KMS-11 (cell line): Measurements from ENCODE around the gene KLHL25.

Source experiments
- H2AFZ ChIP-seq: fragments of 200-600 bp; sonication (generic); 2 replicates; pipeline ENCODE4 v1.6.1; 2016; ENCODE audit warnings: antibody characterized with exemption, mixed run types, low read depth
- H3K27ac ChIP-seq: fragments of 200-600 bp; sonication (generic); 2 replicates; pipeline ENCODE4 v1.6.1; 2016; ENCODE audit warnings: mild to moderate bottlenecking, mixed run types
- H3K27me3 ChIP-seq: fragments of 200-600 bp; sonication (generic); 2 replicates; pipeline ENCODE4 v1.6.1; 2017; ENCODE audit warnings: mild to moderate bottlenecking, low read depth, mixed run types, moderate library complexity; ENCODE audit not compliant: insufficient read depth
- H3K36me3 ChIP-seq: fragments of 200-600 bp; sonication (generic); 2 replicates; pipeline ENCODE4 v1.6.1; 2017; ENCODE audit warnings: mild to moderate bottlenecking, mixed run types; ENCODE audit not compliant: insufficient read depth
- H3K4me1 ChIP-seq: fragments of 200-600 bp; sonication (generic); 2 replicates; pipeline ENCODE4 v1.6.1; 2016; ENCODE audit warnings: mild to moderate bottlenecking, low read depth, mixed run types; ENCODE audit not compliant: poor library complexity, severe bottlenecking
- H3K4me2 ChIP-seq: fragments of 200-600 bp; sonication (generic); 2 replicates; pipeline ENCODE4 v1.7.0; 2016; ENCODE audit warnings: mild to moderate bottlenecking, mixed run types
- H3K4me3 ChIP-seq: fragments of 200-600 bp; sonication (generic); IDR thresholded peaks from 2 replicates; pipeline ENCODE4 v1.6.1; 2017; ENCODE audit warnings: low read depth, low read length, mixed read lengths; ENCODE audit not compliant: insufficient read depth
- H3K79me2 ChIP-seq: fragments of 200-600 bp; sonication (generic); 2 replicates; pipeline ENCODE4 v1.6.1; 2016; ENCODE audit warnings: low read depth, mixed run types; ENCODE audit not compliant: insufficient read depth
- H3K9ac ChIP-seq: fragments of 200-600 bp; sonication (generic); 2 replicates; pipeline ENCODE4 v1.6.1; 2016; ENCODE audit warnings: mild to moderate bottlenecking, mixed run types
- H4K20me1 ChIP-seq: fragments of 200-600 bp; sonication (generic); 2 replicates; pipeline ENCODE4 v1.6.1; 2016; ENCODE audit warnings: mild to moderate bottlenecking, mixed run types; ENCODE audit not compliant: insufficient read depth
- CTCF ChIP-seq: fragments of 200-600 bp; sonication (generic); conservative IDR thresholded peaks from 2 replicates; pipeline ENCODE4 v1.6.1; 2017; ENCODE audit warnings: low read depth, mild to moderate bottlenecking, antibody characterized with exemption, low read length, moderate library complexity, mixed read lengths

Gene KLHL25

GRCh38 chr15:85793641-85794597 lies 806 bp downstream of the KLHL25 start:
- peaks cover 12% of the 10 kb centered on the region; the same call in 1 of the 2 replicates for H3K79me2 ChIP-seq
- peak overlapping the region; percentile 82 for H2AFZ ChIP-seq
- H3K9ac ChIP-seq, result peak overlapping the region; percentile 49; the same call in 1 of the 2 replicates
- H3K4me2 ChIP-seq, result peak overlapping the region; percentile 97
- H3K4me1 ChIP-seq, result peaks cover 11% of the 10 kb centered on the region
- no peak for TF ChIP-seq CTCF
- no peaks in the 10 kb centered on the region for H3K36me3 ChIP-seq
- no peak overlapping the region for H3K4me3 ChIP-seq
- H4K20me1 ChIP-seq, result no peaks in the 10 kb centered on the region
- no peak overlapping the region for H3K27ac ChIP-seq
- no peaks in the 10 kb centered on the region for H3K27me3 ChIP-seq

- Histone ChIP-seq H3K4me3 (no peak overlapping the region), H3K4me1 (peaks cover 11% of the 10 kb centered on the region), H3K27ac (no peak overlapping the region), H2AFZ (no peak overlapping the region), H4K20me1 (no peaks in the 10 kb centered on the region), H3K79me2 (peaks cover 12% of the 10 kb centered on the region; the same call in 1 of the 2 replicates), H3K9ac (no peak overlapping the region; the same call in 1 of the 2 replicates), H3K36me3 (no peaks in the 10 kb centered on the region), H3K4me2 (peak overlapping the region; percentile 97; the same call in 1 of the 2 replicates), H3K27me3 (no peaks in the 10 kb centered on the region)
- no peak for TF ChIP-seq CTCF
Measured at GRCh38 chr15:85792912-85793590, 1.7 kb downstream of the KLHL25 start.

DNA sequence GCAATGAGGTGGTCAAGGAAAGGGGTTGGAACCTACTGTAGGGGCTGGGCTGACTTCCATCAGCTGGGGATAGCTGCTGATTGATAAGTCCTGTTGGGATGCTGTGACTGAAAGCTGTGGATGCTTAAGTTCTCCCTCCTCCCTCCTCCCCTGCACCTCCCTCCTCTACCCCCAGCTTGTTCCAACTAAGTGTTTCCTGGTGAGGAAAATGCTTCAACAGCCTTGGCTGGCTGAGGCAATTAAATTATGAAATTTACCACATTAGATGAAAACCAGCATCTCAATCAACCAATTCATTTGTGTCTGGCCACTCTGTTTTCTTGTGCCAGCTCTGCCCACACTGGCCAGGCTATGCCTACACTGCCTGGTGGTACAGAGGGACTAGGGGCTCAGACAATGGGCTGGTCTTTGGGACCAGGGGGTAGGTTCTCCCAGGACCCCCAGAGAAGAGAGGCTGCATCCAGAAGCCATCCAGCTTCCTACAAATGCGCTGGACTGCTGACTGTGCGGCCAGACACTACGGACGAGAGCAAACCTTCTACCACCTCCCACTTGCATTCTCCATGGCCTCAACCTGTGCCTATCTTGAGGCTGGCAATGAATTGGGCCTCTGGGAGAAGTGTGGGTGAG lies 2.5 kb downstream of the KLHL25 start:
- Histone ChIP-seq H3K36me3 (no peaks in the 10 kb centered on the region), H3K79me2 (peaks cover 12% of the 10 kb centered on the region; the same call in 1 of the 2 replicates), H3K4me2 (no peak overlapping the region), H4K20me1 (no peaks in the 10 kb centered on the region), H3K4me1 (peaks cover 11% of the 10 kb centered on the region), H3K27me3 (no peaks in the 10 kb centered on the region), H3K4me3 (no peak overlapping the region), H3K27ac (no peak overlapping the region), H3K9ac (no peak overlapping the region), H2AFZ (no peak overlapping the region)
- TF ChIP-seq CTCF, result no peak

GRCh38 chr15:85789496-85789875 lies 5.2 kb downstream of the KLHL25 start:
- H4K20me1 ChIP-seq, result no peaks in the 10 kb centered on the region
- no peak overlapping the region for H3K4me2 ChIP-seq
- H2AFZ ChIP-seq, result no peak overlapping the region
- no peak overlapping the region for H3K9ac ChIP-seq
- H3K4me1 ChIP-seq, result peaks cover 15% of the 10 kb centered on the region
- H3K79me2 ChIP-seq, result peaks cover 12% of the 10 kb centered on the region; the same call in 1 of the 2 replicates
- H3K27me3 ChIP-seq, result no peaks in the 10 kb centered on the region
- H3K27ac ChIP-seq, result no peak overlapping the region
- no peaks in the 10 kb centered on the region for H3K36me3 ChIP-seq
- TF ChIP-seq CTCF, result no peak
- no peak overlapping the region for H3K4me3 ChIP-seq
